Osteocyte (in vitro differentiated cells): Measurements from ENCODE around the gene ZDHHC15. TPM values are rescaled to one million over a fixed set of nuclear protein-coding genes. Genes with fewer than 3 reads are reported as not detected.
"Not testable (repeated sequence)": the region's sequence is repeated elsewhere in the genome, so short reads cannot be mapped to it uniquely, and the experiment has no call there.

Experiments used
- DNase-seq: peaks from one replicate; pipeline ENCODE4 v3.0.0; 2021; ENCODE audit warnings: mixed read lengths; ENCODE audit not compliant: unreplicated experiment; ENCODE audit errors: extremely low spot score
- H3K27ac Mint-ChIP-seq: one replicate; pipeline ENCODE4 v1.8.0; 2021; ENCODE audit warnings: mild to moderate bottlenecking, mixed read lengths; ENCODE audit not compliant: unreplicated experiment
- H3K27me3 Mint-ChIP-seq: one replicate; pipeline ENCODE4 v1.8.0; 2021; ENCODE audit warnings: mixed read lengths; ENCODE audit not compliant: unreplicated experiment
- H3K36me3 Mint-ChIP-seq: one replicate; pipeline ENCODE4 v1.8.0; 2021; ENCODE audit warnings: mixed read lengths; ENCODE audit not compliant: unreplicated experiment
- H3K4me1 Mint-ChIP-seq: one replicate; pipeline ENCODE4 v1.8.0; 2021; ENCODE audit warnings: mixed read lengths; ENCODE audit not compliant: unreplicated experiment
- H3K4me3 Mint-ChIP-seq: one replicate; pipeline ENCODE4 v1.8.0; 2021; ENCODE audit warnings: mild to moderate bottlenecking, moderate library complexity, mixed read lengths; ENCODE audit not compliant: unreplicated experiment
- H3K9me3 Mint-ChIP-seq: one replicate; pipeline ENCODE4 v1.8.0; 2021; ENCODE audit warnings: mixed read lengths; ENCODE audit not compliant: unreplicated experiment
- CTCF ChIP-seq: fragments of 200-600 bp; sonication (generic); IDR thresholded peaks from 2 replicates; pipeline ENCODE4 v1.5.0; 2021; ENCODE audit warnings: antibody characterized with exemption, mild to moderate bottlenecking, moderate library complexity
- total RNA-seq: library from RNA; stranded (reverse); gene quantifications from 2 replicates; pipeline ENCODE4 v1.2.1, GENCODE V29; 2021

Gene ZDHHC15
- total RNA-seq, 1 donor from 2014 or later: 0.08 TPM

GRCh38 chrX:75366861-75367260 lies 156.0 kb downstream of the ZDHHC15 start:
- H3K4me3 Mint-ChIP-seq: no peak overlapping the region
- DNase-seq: no peak
- H3K4me1 Mint-ChIP-seq: no peaks in the 10 kb centered on the region
- no peak overlapping the region for H3K27ac Mint-ChIP-seq
- peaks cover 11% of the 10 kb centered on the region for H3K9me3 Mint-ChIP-seq
- H3K36me3 Mint-ChIP-seq: no peaks in the 10 kb centered on the region
- TF ChIP-seq CTCF: no peak
- no peaks in the 10 kb centered on the region for H3K27me3 Mint-ChIP-seq

- Mint-ChIP-seq H3K4me3 (no peak overlapping the region), H3K27ac (no peak overlapping the region), H3K9me3 (peaks cover 17% of the 10 kb centered on the region), H3K4me1 (no peaks in the 10 kb centered on the region), H3K36me3 (no peaks in the 10 kb centered on the region), H3K27me3 (no peaks in the 10 kb centered on the region)
- no peak for TF ChIP-seq CTCF
- no peak for DNase-seq
Measured at GRCh38 chrX:75365243-75365975, 157.4 kb downstream of the ZDHHC15 start.

GRCh38 chrX:75361788-75362187 lies 161.0 kb downstream of the ZDHHC15 start:
- no peak for DNase-seq
- no peak overlapping the region for H3K27ac Mint-ChIP-seq
- no peak for TF ChIP-seq CTCF
- no peaks in the 10 kb centered on the region for H3K4me1 Mint-ChIP-seq
- peaks cover 17% of the 10 kb centered on the region for H3K9me3 Mint-ChIP-seq
- no peaks in the 10 kb centered on the region for H3K36me3 Mint-ChIP-seq
- H3K4me3 Mint-ChIP-seq: no peak overlapping the region
- H3K27me3 Mint-ChIP-seq: no peaks in the 10 kb centered on the region

- not testable (repeated sequence) for DNase-seq, H3K27ac Mint-ChIP-seq
- H3K9me3 Mint-ChIP-seq: peaks cover 27% of the 10 kb centered on the region
Measured at GRCh38 chrX:75348601-75349000, 174.2 kb downstream of the ZDHHC15 start.

GRCh38 chrX:75337525-75337924 lies 185.3 kb downstream of the ZDHHC15 start:
- Mint-ChIP-seq H3K4me1 (no peaks in the 10 kb centered on the region), H3K36me3 (peaks cover 16% of the 10 kb centered on the region), H3K9me3 (peaks cover 27% of the 10 kb centered on the region), H3K27ac (no peak overlapping the region), H3K27me3 (no peaks in the 10 kb centered on the region), H3K4me3 (no peak overlapping the region)
- no peak for TF ChIP-seq CTCF
- DNase-seq: no peak

More at GRCh38 chrX:75348601-75349000, 174.2 kb downstream of the ZDHHC15 start:
- not testable (repeated sequence) for H3K4me3 Mint-ChIP-seq, H3K36me3 Mint-ChIP-seq, H3K4me1 Mint-ChIP-seq, H3K27me3 Mint-ChIP-seq
